NCI-H1930 (cell line): ENCODE results near the gene HIGD1C.

Experiments used
- DNase-seq, 2 experiments: peaks; one replicate each; lab custom pipeline; 2025; lab: John Stamatoyannopoulos, UW

HIGD1C gene

DNA sequence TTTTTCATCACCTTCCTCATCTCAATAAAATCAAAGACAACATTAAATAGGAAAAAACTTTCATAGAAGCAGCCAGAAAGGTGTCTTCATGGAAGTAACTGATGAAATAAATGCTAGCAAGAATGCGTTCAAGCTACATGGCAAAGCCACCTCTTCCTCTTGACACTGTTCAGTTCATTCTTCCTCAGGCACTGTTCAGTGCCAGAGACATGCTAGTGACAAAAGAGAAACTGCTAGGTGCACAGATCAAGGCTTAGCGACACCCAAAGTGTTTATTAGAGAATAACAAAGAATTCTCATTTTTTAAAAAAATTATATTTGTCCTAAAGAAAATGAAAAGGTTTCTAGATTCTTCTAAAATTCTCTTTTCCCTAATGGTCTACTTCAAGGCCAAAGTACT lies 66.6 kb downstream of the HIGD1C start:
- no peak for DNase-seq

DNA sequence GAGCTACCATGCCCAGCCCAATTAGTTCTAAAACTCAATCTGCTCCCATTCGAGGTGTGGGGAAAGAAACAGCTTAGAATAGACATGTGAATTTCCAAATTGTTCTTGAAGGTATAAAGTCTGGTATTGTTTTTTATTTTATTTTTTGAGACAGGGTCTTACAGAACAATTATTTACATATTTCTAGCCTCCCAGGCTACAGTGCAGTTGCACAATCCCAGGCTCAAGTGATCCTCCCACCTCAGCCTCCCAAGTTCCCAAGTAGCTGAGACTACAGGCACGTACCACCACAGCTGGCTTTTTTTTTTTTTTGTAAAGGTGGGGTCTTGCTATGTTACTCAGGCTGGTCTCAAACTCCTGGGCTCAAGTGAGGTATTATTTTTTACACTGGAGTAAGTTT lies 67.6 kb downstream of the HIGD1C start:
- DNase-seq: no peak
